DMS 273 (cell line): ENCODE results near the gene ARHGDIA.
"Not testable (repeated sequence)": the region's sequence is repeated elsewhere in the genome, so short reads cannot be mapped to it uniquely, and the experiment has no call there.

Experiments
- DNase-seq: peaks from one replicate; lab custom pipeline; 2025; ENCODE audit not compliant: unreplicated experiment; lab: John Stamatoyannopoulos, UW

The ARHGDIA gene

GRCh38 chr17:81870981-81871386 is at the start of gene ARHGDIA:
Gene ARHGDIA, minus strand, starts transcription at chr17:81871337. Its CDS starts 1,407 bp downstream, at chr17:81869930.
- DNase-seq = peak; percentile 79

GRCh38 chr17:81918832-81919545 is 47.9 kb upstream of the ARHGDIA start:
- no peak for DNase-seq

- DNase-seq = not testable (repeated sequence)
Observed at GRCh38 chr17:81918333-81918669, 47.2 kb upstream of the ARHGDIA start.

GRCh38 chr17:81917565-81918332 is 46.6 kb upstream of the ARHGDIA start, which contains the start of gene SIRT7:
Gene SIRT7, minus strand, starts transcription at chr17:81918176. Its CDS starts 45 bp downstream, at chr17:81918131.
- peak; percentile 93 for DNase-seq

- DNase-seq = no peak
Observed at GRCh38 chr17:81916234-81917001, 45.3 kb upstream of the ARHGDIA start.

GRCh38 chr17:81915331-81915730 is 44.2 kb upstream of the ARHGDIA start:
- no peak for DNase-seq

GRCh38 chr17:81914103-81914850 is 43.1 kb upstream of the ARHGDIA start:
- DNase-seq = no peak

- no peak for DNase-seq
Observed at GRCh38 chr17:81913394-81914102, 42.4 kb upstream of the ARHGDIA start.

- DNase-seq = no peak
Observed at GRCh38 chr17:81912441-81913309, 41.5 kb upstream of the ARHGDIA start.

GRCh38 chr17:81911969-81912368 is 40.8 kb upstream of the ARHGDIA start:
- DNase-seq = no peak

GRCh38 chr17:81911277-81911961 is 40.3 kb upstream of the ARHGDIA start, which contains the start of gene PCYT2:
Gene PCYT2, minus strand, starts transcription at chr17:81911399. Its CDS starts 44 bp downstream, at chr17:81911355.
- DNase-seq = peak; percentile 94

- DNase-seq = peak; percentile 63
Observed at GRCh38 chr17:81910840-81911276, 39.7 kb upstream of the ARHGDIA start.

- DNase-seq = peak; percentile 42
Observed at GRCh38 chr17:81909966-81910839, 39.1 kb upstream of the ARHGDIA start.

GRCh38 chr17:81909231-81909630 is 38.1 kb upstream of the ARHGDIA start:
- no peak for DNase-seq

GRCh38 chr17:81908793-81909192 is 37.7 kb upstream of the ARHGDIA start:
- DNase-seq = no peak

GRCh38 chr17:81907219-81908145 is 36.3 kb upstream of the ARHGDIA start:
- DNase-seq = no peak
